HepG2 (cell line): ENCODE measurements around the gene PTCD1. TPM values are rescaled to one million over a fixed set of nuclear protein-coding genes. Genes with fewer than 3 reads are reported as not detected.

Experiments used
- HES4 ChIP-seq: sonication (generic); formaldehyde crosslinking; IDR thresholded peaks from 2 replicates; pipeline ENCODE4 v1.9.0; 2021; ENCODE audit warnings: mild to moderate bottlenecking, missing genetic modification reagents, borderline replicate concordance
- MEIS2 ChIP-seq: sonication (generic); formaldehyde crosslinking; IDR thresholded peaks from 2 replicates; pipeline ENCODE4 v1.9.0; 2021; ENCODE audit warnings: mild to moderate bottlenecking, missing genetic modification reagents
- NR1H2 ChIP-seq: sonication (generic); formaldehyde crosslinking; IDR thresholded peaks from 2 replicates; pipeline ENCODE4 v1.8.1; 2022; ENCODE audit warnings: low read depth, missing genetic modification reagents, borderline replicate concordance
- PRDM10 ChIP-seq: sonication (generic); formaldehyde crosslinking; IDR thresholded peaks from 2 replicates; pipeline ENCODE4 v1.4.0; 2020; ENCODE audit warnings: low read depth, missing genetic modification reagents
- PREB ChIP-seq: sonication (generic); formaldehyde crosslinking; IDR thresholded peaks from 2 replicates; pipeline ENCODE4 v1.4.0; 2020; ENCODE audit warnings: missing genetic modification reagents
- ZHX2 ChIP-seq, 2 experiments: sonication (generic) in 1 of 2; formaldehyde crosslinking in 1 of 2; IDR thresholded peaks; 2 replicates each; pipeline versions ENCODE4 v1.6.1 to v1.9.0; 2014 to 2022; ENCODE audit warnings: antibody characterized with exemption in 1 of 2, borderline replicate concordance in 1 of 2, inconsistent platforms in 1 of 2, low read depth in 1 of 2, missing genetic modification reagents in 1 of 2
- ZNF224 ChIP-seq: sonication (generic); formaldehyde crosslinking; IDR thresholded peaks from 2 replicates; pipeline ENCODE4 v1.5.0; 2020; ENCODE audit warnings: mild to moderate bottlenecking, missing genetic modification reagents
- ZNF331 ChIP-seq: sonication (generic); formaldehyde crosslinking; IDR thresholded peaks from 2 replicates; pipeline ENCODE4 v1.4.0; 2020; ENCODE audit warnings: missing genetic modification reagents
- ZNF510 ChIP-seq: sonication (generic); formaldehyde crosslinking; IDR thresholded peaks from 2 replicates; pipeline ENCODE4 v1.4.0; 2020; ENCODE audit warnings: low read depth, mild to moderate bottlenecking, missing genetic modification reagents
- polyA plus RNA-seq, 8 experiments: library from polyadenylated mRNA; depleted of rRNA in 3 of 8; stranded (reverse) in 7 of 8; unstranded in 1 of 8; fragments of >200 nt; fragmentation: Illumina TruSeq in 4 of 8; extraction: Trizol in 4 of 8; gene quantifications; 2 replicates each; pipeline versions ENCODE4 v1.2.1 to v1.2.3, GENCODE V29; 2011 to 2016; ENCODE audit warnings: low read depth in 4 of 8, missing spikeins in 1 of 8, mixed read lengths in 1 of 8; ENCODE audit not compliant: insufficient read depth in 1 of 8
- total RNA-seq, 5 experiments: library from RNA; depleted of rRNA; stranded (reverse); fragments of >200 nt; fragmentation: Illumina TruSeq; extraction: Trizol; gene quantifications; 2 replicates each; pipeline ENCODE4 v1.2.3, GENCODE V29; 2016; ENCODE audit warnings: low read depth in 1 of 5

PTCD1 gene
- total and polyA plus RNA-seq, 2 of the 13 experiments (the other 11 are each of a cell fraction or from before 2014, with no cell fraction given): 3.0 to 8.4 TPM

GRCh38 chr7:99408379-99409191 lies 30.0 kb downstream of the PTCD1 start, which contains the start of the genes BUD31 and PDAP1 (continued):
- no peak; the same call in 1 of the 2 replicates for TF ChIP-seq MEIS2 (CRISPR knock-in tag)
- TF ChIP-seq ZNF224 (CRISPR knock-in tag): peak; percentile 85
- TF ChIP-seq PRDM10 (CRISPR knock-in tag): peak; percentile 42; the same call in 1 of the 2 replicates
- no peak; the same call in 1 of the 2 replicates for TF ChIP-seq HES4 (CRISPR knock-in tag)
- TF ChIP-seq ZNF331: peak; percentile 58; the same call in 1 of the 2 replicates
- peak; percentile 69; the same call in 1 of the 2 replicates for TF ChIP-seq ZNF510
- no peak for TF ChIP-seq PREB (CRISPR knock-in tag)
- TF ChIP-seq ZHX2 (IDR thresholded peaks at IDR 0.05; ENCODE audit: low read depth): no peak
- no peak for TF ChIP-seq ZHX2 (CRISPR knock-in tag; IDR thresholded peaks at IDR 0.05; ENCODE audit: borderline replicate concordance)
- TF ChIP-seq NR1H2 (CRISPR knock-in tag): 0 out of 2 replicates have a peak, but pooled peaks have one; percentile 40
